Lung (tissue), 12 donors: ENCODE data around the gene TMEM141. TPM values are rescaled to one million over a fixed set of nuclear protein-coding genes. Genes with fewer than 3 reads are reported as not detected.

Experiments used
- ATAC-seq: fragments of 200-7000 bp; cut with Tn5 transposase; one replicate; pipeline ENCODE4 v1.9.1; 2020; ENCODE audit warnings: moderate number of reproducible peaks; ENCODE audit not compliant: insufficient read depth, low FRiP score
- DNase-seq, 3 donors: peaks; one replicate each; pipeline ENCODE4 v3.0.0-alpha.2; 2013 to 2017
- H3K27ac ChIP-seq, 2 donors: one replicate each; pipeline ENCODE4 v1.5.1; 2013; ENCODE audit warnings: mild to moderate bottlenecking in 2 of 2, moderate library complexity in 2 of 2, control low read depth in 1 of 2, inconsistent platforms in 1 of 2, low read depth in 1 of 2, low read length in 1 of 2
- H3K27me3 ChIP-seq, 3 donors: one replicate each; pipeline ENCODE4 v1.5.1; 2013; ENCODE audit warnings: low read length in 2 of 3; ENCODE audit not compliant: control insufficient read depth in 3 of 3, insufficient read depth in 3 of 3
- H3K36me3 ChIP-seq, 4 donors: one replicate each; pipeline ENCODE4 v1.5.1; 2013; ENCODE audit warnings: low read length in 4 of 4, mild to moderate bottlenecking in 1 of 4, moderate library complexity in 1 of 4; ENCODE audit not compliant: control insufficient read depth in 4 of 4, insufficient read depth in 4 of 4
- H3K4me1 ChIP-seq, 5 donors: one replicate each; pipeline ENCODE4 v1.5.1; 2013; ENCODE audit warnings: low read length in 5 of 5, mild to moderate bottlenecking in 2 of 5, moderate library complexity in 1 of 5; ENCODE audit not compliant: control insufficient read depth in 5 of 5, insufficient read depth in 5 of 5
- H3K4me3 ChIP-seq: one replicate; pipeline ENCODE4 v1.5.1; 2013; ENCODE audit warnings: mild to moderate bottlenecking, control low read depth, moderate library complexity
- H3K9ac ChIP-seq, 2 donors: one replicate each; pipeline ENCODE4 v1.5.1; 2013; ENCODE audit warnings: low read length in 2 of 2, control low read depth in 1 of 2; ENCODE audit not compliant: insufficient read depth in 1 of 2
- H3K9me3 ChIP-seq, 4 donors: one replicate each; pipeline ENCODE4 v1.5.1; 2013; ENCODE audit warnings: low read length in 3 of 4, mild to moderate bottlenecking in 1 of 4, moderate library complexity in 1 of 4; ENCODE audit not compliant: control insufficient read depth in 4 of 4, insufficient read depth in 3 of 4
- CTCF ChIP-seq: IDR thresholded peaks from 2 replicates; pipeline ENCODE4 v1.5.1; 2012; ENCODE audit warnings: mild to moderate bottlenecking; ENCODE audit errors: control extremely low read depth, extremely low read depth
- WGBS, 2 donors: extraction: QIAGEN DNeasy Blood & Tissue Kit; methylation state at CpG; one replicate each; pipeline ENCODE4 v1.1.7; 2013; 5-methylcytosine and 5-hydroxymethylcytosine counted together
- polyA plus RNA-seq, 2 donors: library from polyadenylated mRNA; stranded (reverse); fragments of 200-250 nt; gene quantifications; one replicate each; pipeline ENCODE4 v1.2.1, GENCODE V29; 2013
- total RNA-seq, 2 donors: library from RNA; depleted of rRNA in 1 of 2; stranded (reverse); fragments of >200 nt in 1 of 2; gene quantifications; one replicate each; pipeline ENCODE4 v1.2.1, GENCODE V29; 2014 to 2021
- donor health status: control.
- donor health status: control.
- donor health status: Bipolar disorder and iron deficiency.
- donor health status: healthy.
- donor health status: DM: yes; HTN: yes; CAD: no.

The TMEM141 gene
- total and polyA plus RNA-seq, 4 donors: 56.5 to 177 (median 113) TPM

GRCh38 chr9:136751244-136751643 is 39.9 kb upstream of the TMEM141 start:
- Histone ChIP-seq H3K9ac (no peak overlapping the region), H3K27ac (no peak overlapping the region), H3K36me3 (no peaks in the 10 kb centered on the region), H3K27me3 (no peaks in the 10 kb centered on the region), H3K4me3 (no peak overlapping the region), H3K9me3 (peaks cover 0 to 8% (median 3%) of the 10 kb centered on the region in 4 donors), H3K4me1 (no peaks in the 10 kb centered on the region)
- no peak for TF ChIP-seq CTCF
- DNase-seq (no peak), ATAC-seq (no peak)
- WGBS, 2 donors: 63 to 90% methylated on average over 1 of the region's 1 CpG

GRCh38 chr9:136751814-136752213 is 39.3 kb upstream of the TMEM141 start:
- DNase-seq (no peak), ATAC-seq (no peak)
- Histone ChIP-seq H3K4me3 (no peak overlapping the region), H3K9ac (no peak overlapping the region), H3K36me3 (no peaks in the 10 kb centered on the region), H3K27me3 (no peaks in the 10 kb centered on the region), H3K4me1 (no peaks in the 10 kb centered on the region), H3K27ac (no peak overlapping the region), H3K9me3 (peaks cover 0 to 9% (median 3%) of the 10 kb centered on the region in 4 donors)
- no peak for TF ChIP-seq CTCF

- Histone ChIP-seq H3K9me3 (peaks cover 0 to 9% (median 3%) of the 10 kb centered on the region in 4 donors), H3K4me1 (peaks cover 0 to 3% (median 0%) of the 10 kb centered on the region in 5 donors), H3K27me3 (no peaks in the 10 kb centered on the region), H3K9ac (no peak overlapping the region), H3K4me3 (no peak overlapping the region), H3K36me3 (no peaks in the 10 kb centered on the region), H3K27ac (no peak overlapping the region)
- DNase-seq (no peak), ATAC-seq (no peak)
- TF ChIP-seq CTCF: no peak
- 87 to 93% methylated on average over 31 of the region's 31 CpGs for WGBS, 2 donors
Measured at GRCh38 chr9:136753371-136754058, 37.6 kb upstream of the TMEM141 start.
